HepG2 (cell line): Measurements from ENCODE around the gene NDUFS1. TPM values are rescaled to one million over a fixed set of nuclear protein-coding genes. Genes with fewer than 3 reads are reported as not detected.

Experiments
- DPF2 ChIP-seq: sonication (generic); formaldehyde crosslinking; IDR thresholded peaks from 2 replicates; pipeline ENCODE4 v1.4.0; 2020; ENCODE audit warnings: mild to moderate bottlenecking, low read depth, missing genetic modification reagents, borderline replicate concordance
- GABPA ChIP-seq, 2 experiments: IDR thresholded peaks; 2 replicates each; pipeline ENCODE4 v1.6.1; 2011 to 2016; ENCODE audit warnings: low read depth in 2 of 2, low read length in 1 of 2, missing biosample characterization in 1 of 2, missing genetic modification characterization in 1 of 2
- HNF4G ChIP-seq, 2 experiments: sonication (generic) in 1 of 2; formaldehyde crosslinking in 1 of 2; IDR thresholded peaks; 2 replicates each; pipeline versions ENCODE4 v1.4.0 to v1.6.1; 2011 to 2020; ENCODE audit warnings: borderline replicate concordance in 2 of 2, low read depth in 2 of 2, mild to moderate bottlenecking in 2 of 2, low read length in 1 of 2, missing genetic modification reagents in 1 of 2, moderate library complexity in 1 of 2
- HOXA3 ChIP-seq: sonication (generic); formaldehyde crosslinking; IDR thresholded peaks from 2 replicates; pipeline ENCODE4 v1.5.0; 2020; ENCODE audit warnings: missing genetic modification reagents
- NFKBIZ ChIP-seq: IDR thresholded peaks from 2 replicates; pipeline ENCODE4 v1.6.1; 2018; ENCODE audit warnings: missing genetic modification reagents, missing compliant biosample characterization
- NR2F2 ChIP-seq: IDR thresholded peaks from 2 replicates; pipeline ENCODE4 v1.6.1; 2012; ENCODE audit warnings: low read depth, inconsistent platforms, borderline replicate concordance
- PRPF4 ChIP-seq: fragments of 200-400 bp; formaldehyde crosslinking; IDR thresholded peaks from 2 replicates; pipeline ENCODE4 v1.6.1; 2016; ENCODE audit warnings: low read length, low read depth; ENCODE audit not compliant: poor library complexity, severe bottlenecking
- RXRA ChIP-seq: sonication (generic); formaldehyde crosslinking; IDR thresholded peaks from 2 replicates; pipeline ENCODE4 v1.5.1; 2020; ENCODE audit warnings: missing genetic modification reagents
- YY1 ChIP-seq: IDR thresholded peaks from 2 replicates; pipeline ENCODE4 v1.6.1; 2011; ENCODE audit warnings: low read length, low read depth, moderate library complexity, mild to moderate bottlenecking; ENCODE audit not compliant: insufficient read depth, insufficient replicate concordance
- ZEB1 ChIP-seq: IDR thresholded peaks from 2 replicates; pipeline ENCODE4 v1.6.1; 2012; ENCODE audit warnings: mild to moderate bottlenecking, low read depth, inconsistent platforms; ENCODE audit not compliant: insufficient replicate concordance
- ZMYM3 ChIP-seq: sonication (generic); formaldehyde crosslinking; IDR thresholded peaks from 2 replicates; pipeline ENCODE4 v1.5.1; 2020; ENCODE audit warnings: mild to moderate bottlenecking, missing genetic modification reagents
- ZNF263 ChIP-seq: sonication (generic); formaldehyde crosslinking; IDR thresholded peaks from 2 replicates; pipeline ENCODE4 v1.4.0; 2020; ENCODE audit warnings: missing genetic modification reagents
- ZNF441 ChIP-seq: sonication (generic); formaldehyde crosslinking; IDR thresholded peaks from 2 replicates; pipeline ENCODE4 v1.7.0; 2021; ENCODE audit warnings: missing genetic modification reagents, borderline replicate concordance
- ZNF510 ChIP-seq: sonication (generic); formaldehyde crosslinking; IDR thresholded peaks from 2 replicates; pipeline ENCODE4 v1.4.0; 2020; ENCODE audit warnings: low read depth, mild to moderate bottlenecking, missing genetic modification reagents
- ZNF724P ChIP-seq: sonication (generic); formaldehyde crosslinking; IDR thresholded peaks from 2 replicates; pipeline ENCODE4 v1.8.0; 2022; ENCODE audit warnings: missing genetic modification reagents, borderline replicate concordance
- ZNF781 ChIP-seq: sonication (generic); formaldehyde crosslinking; IDR thresholded peaks from 2 replicates; pipeline ENCODE4 v1.5.1; 2020; ENCODE audit warnings: borderline replicate concordance, mild to moderate bottlenecking, missing genetic modification reagents; ENCODE audit errors: not compliant biosample characterization
- ZSCAN21 ChIP-seq: sonication (generic); formaldehyde crosslinking; IDR thresholded peaks from 2 replicates; pipeline ENCODE4 v1.8.0; 2022; ENCODE audit warnings: mild to moderate bottlenecking, missing genetic modification reagents, moderate library complexity, borderline replicate concordance
- polyA plus RNA-seq, 8 experiments: library from polyadenylated mRNA; depleted of rRNA in 3 of 8; stranded (reverse) in 7 of 8; unstranded in 1 of 8; fragments of >200 nt; fragmentation: Illumina TruSeq in 4 of 8; extraction: Trizol in 4 of 8; gene quantifications; 2 replicates each; pipeline versions ENCODE4 v1.2.1 to v1.2.3, GENCODE V29; 2011 to 2016; ENCODE audit warnings: low read depth in 4 of 8, missing spikeins in 1 of 8, mixed read lengths in 1 of 8; ENCODE audit not compliant: insufficient read depth in 1 of 8
- total RNA-seq, 5 experiments: library from RNA; depleted of rRNA; stranded (reverse); fragments of >200 nt; fragmentation: Illumina TruSeq; extraction: Trizol; gene quantifications; 2 replicates each; pipeline ENCODE4 v1.2.3, GENCODE V29; 2016; ENCODE audit warnings: low read depth in 1 of 5
- TF ChIP-seq, protein P1 (sequence below): sonication (generic); formaldehyde crosslinking; IDR thresholded peaks from 2 replicates; pipeline ENCODE4 v1.4.0; 2020; ENCODE audit warnings: missing genetic modification reagents
- TF ChIP-seq, protein P2 (sequence below): sonication (generic); formaldehyde crosslinking; IDR thresholded peaks from 2 replicates; pipeline ENCODE4 v1.8.0; 2023; ENCODE audit warnings: mild to moderate bottlenecking, missing genetic modification reagents
- TF ChIP-seq, protein P3 (sequence below): sonication (generic); formaldehyde crosslinking; IDR thresholded peaks from 2 replicates; pipeline ENCODE4 v1.4.0; 2020; ENCODE audit warnings: missing genetic modification reagents

Gene NDUFS1
- total and polyA plus RNA-seq, 2 of the 13 experiments (the other 11 are each of a cell fraction or from before 2014, with no cell fraction given): 139 to 242 TPM

DNA sequence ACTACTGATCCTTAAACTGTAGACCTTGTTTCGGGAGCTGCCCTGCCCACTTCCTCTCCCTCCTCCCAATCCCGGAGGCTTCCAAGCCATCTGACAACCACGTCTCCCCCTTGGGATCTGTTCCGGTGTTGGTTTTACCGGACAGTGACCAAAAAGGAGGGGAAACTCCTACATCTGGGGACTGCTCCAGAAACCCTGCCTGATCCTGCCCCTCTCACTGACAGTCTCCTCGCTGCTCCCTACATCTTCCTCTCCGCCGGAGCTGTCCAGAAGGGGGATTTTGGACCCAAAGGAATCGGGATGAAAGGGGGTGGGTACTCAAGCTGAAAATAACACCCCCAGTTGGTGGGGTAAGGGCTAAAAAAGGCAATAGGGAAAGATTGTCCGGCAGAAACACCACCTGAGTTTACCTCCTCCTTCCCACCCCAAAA, 74.8 kb downstream of the NDUFS1 start (continued):
- TF ChIP-seq HNF4G (IDR thresholded peaks at IDR 0.05; ENCODE audit: borderline replicate concordance, low read depth, low read length) (no peak; the same call in 1 of the 2 replicates), HNF4G (CRISPR knock-in tag; IDR thresholded peaks at IDR 0.05; ENCODE audit: borderline replicate concordance, low read depth) (peak; percentile 14; the same call in 1 of the 2 replicates), PRPF4 (no peak), ZNF441 (CRISPR knock-in tag) (peak; percentile 74; the same call in 1 of the 2 replicates), NFKBIZ (peak; percentile 67; the same call in 1 of the 2 replicates), ZNF510 (CRISPR knock-in tag) (no peak; the same call in 1 of the 2 replicates), NR2F2 (0 out of 2 replicates have a peak, but pooled peaks have one; percentile 8), ZNF724P (CRISPR knock-in tag) (0 out of 2 replicates have a peak, but pooled peaks have one; percentile 38), ZEB1 (peak; percentile 74), DPF2 (CRISPR knock-in tag) (0 out of 2 replicates have a peak, but pooled peaks have one; percentile 25), ZMYM3 (peak; percentile 30; the same call in 1 of the 2 replicates), ZSCAN21 (CRISPR knock-in tag) (peak; percentile 19; the same call in 1 of the 2 replicates), HOXA3 (CRISPR knock-in tag) (peak; percentile 51; the same call in 1 of the 2 replicates), YY1 (peak; percentile 29), ZNF781 (CRISPR knock-in tag) (peak; percentile 58), GABPA (IDR thresholded peaks at IDR 0.05; ENCODE audit: low read depth, low read length) (no peak), GABPA (CRISPR knock-in tag; IDR thresholded peaks at IDR 0.05; ENCODE audit: low read depth) (peak; percentile 78), ZNF263 (peak; percentile 98), RXRA (CRISPR knock-in tag) (peak; percentile 25; the same call in 1 of the 2 replicates)
- TF ChIP-seq, protein P1, sequence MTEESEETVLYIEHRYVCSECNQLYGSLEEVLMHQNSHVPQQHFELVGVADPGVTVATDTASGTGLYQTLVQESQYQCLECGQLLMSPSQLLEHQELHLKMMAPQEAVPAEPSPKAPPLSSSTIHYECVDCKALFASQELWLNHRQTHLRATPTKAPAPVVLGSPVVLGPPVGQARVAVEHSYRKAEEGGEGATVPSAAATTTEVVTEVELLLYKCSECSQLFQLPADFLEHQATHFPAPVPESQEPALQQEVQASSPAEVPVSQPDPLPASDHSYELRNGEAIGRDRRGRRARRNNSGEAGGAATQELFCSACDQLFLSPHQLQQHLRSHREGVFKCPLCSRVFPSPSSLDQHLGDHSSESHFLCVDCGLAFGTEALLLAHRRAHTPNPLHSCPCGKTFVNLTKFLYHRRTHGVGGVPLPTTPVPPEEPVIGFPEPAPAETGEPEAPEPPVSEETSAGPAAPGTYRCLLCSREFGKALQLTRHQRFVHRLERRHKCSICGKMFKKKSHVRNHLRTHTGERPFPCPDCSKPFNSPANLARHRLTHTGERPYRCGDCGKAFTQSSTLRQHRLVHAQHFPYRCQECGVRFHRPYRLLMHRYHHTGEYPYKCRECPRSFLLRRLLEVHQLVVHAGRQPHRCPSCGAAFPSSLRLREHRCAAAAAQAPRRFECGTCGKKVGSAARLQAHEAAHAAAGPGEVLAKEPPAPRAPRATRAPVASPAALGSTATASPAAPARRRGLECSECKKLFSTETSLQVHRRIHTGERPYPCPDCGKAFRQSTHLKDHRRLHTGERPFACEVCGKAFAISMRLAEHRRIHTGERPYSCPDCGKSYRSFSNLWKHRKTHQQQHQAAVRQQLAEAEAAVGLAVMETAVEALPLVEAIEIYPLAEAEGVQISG (CRISPR knock-in tag): 0 out of 2 replicates have a peak, but pooled peaks have one; percentile 27
- TF ChIP-seq, protein P2, sequence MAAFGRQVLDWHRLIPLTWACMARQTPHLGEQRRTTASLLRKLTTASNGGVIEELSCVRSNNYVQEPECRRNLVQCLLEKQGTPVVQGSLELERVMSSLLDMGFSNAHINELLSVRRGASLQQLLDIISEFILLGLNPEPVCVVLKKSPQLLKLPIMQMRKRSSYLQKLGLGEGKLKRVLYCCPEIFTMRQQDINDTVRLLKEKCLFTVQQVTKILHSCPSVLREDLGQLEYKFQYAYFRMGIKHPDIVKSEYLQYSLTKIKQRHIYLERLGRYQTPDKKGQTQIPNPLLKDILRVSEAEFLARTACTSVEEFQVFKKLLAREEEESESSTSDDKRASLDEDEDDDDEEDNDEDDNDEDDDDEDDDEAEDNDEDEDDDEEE (CRISPR knock-in tag): peak; percentile 69; the same call in 1 of the 2 replicates
- TF ChIP-seq, protein P3, sequence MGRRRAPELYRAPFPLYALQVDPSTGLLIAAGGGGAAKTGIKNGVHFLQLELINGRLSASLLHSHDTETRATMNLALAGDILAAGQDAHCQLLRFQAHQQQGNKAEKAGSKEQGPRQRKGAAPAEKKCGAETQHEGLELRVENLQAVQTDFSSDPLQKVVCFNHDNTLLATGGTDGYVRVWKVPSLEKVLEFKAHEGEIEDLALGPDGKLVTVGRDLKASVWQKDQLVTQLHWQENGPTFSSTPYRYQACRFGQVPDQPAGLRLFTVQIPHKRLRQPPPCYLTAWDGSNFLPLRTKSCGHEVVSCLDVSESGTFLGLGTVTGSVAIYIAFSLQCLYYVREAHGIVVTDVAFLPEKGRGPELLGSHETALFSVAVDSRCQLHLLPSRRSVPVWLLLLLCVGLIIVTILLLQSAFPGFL: no peak
